Mesendoderm (in vitro differentiated cells): ENCODE results near the gene EFCAB11.
A peak's percentile ranks its signal among the peaks of the same experiment; 100 is the strongest.

Source experiments
- DNase-seq: peaks from one replicate; pipeline ENCODE4 v3.0.0; 2013
- H2AK5ac ChIP-seq: 2 replicates; pipeline ENCODE4 v1.6.1; 2013; ENCODE audit warnings: low read length, inconsistent platforms
- H2BK120ac ChIP-seq: 2 replicates; pipeline ENCODE4 v1.6.1; 2013; ENCODE audit warnings: low read depth, mild to moderate bottlenecking, low read length, moderate library complexity, mixed read lengths
- H2BK15ac ChIP-seq: replicated peaks from 2 replicates; pipeline ENCODE4 v1.6.1; 2013; ENCODE audit warnings: low read depth, mild to moderate bottlenecking, moderate library complexity
- H2BK5ac ChIP-seq: 2 replicates; pipeline ENCODE4 v1.6.1; 2013; ENCODE audit warnings: low read length, inconsistent platforms
- H3K18ac ChIP-seq: 2 replicates; pipeline ENCODE4 v1.6.1; 2013; ENCODE audit warnings: mild to moderate bottlenecking, low read length, mixed read lengths
- H3K23ac ChIP-seq: one replicate; pipeline ENCODE4 v1.6.1; 2013; ENCODE audit warnings: low read length
- H3K27ac ChIP-seq: 2 replicates; pipeline ENCODE4 v1.5.1; 2013; ENCODE audit warnings: low read depth, mild to moderate bottlenecking, inconsistent platforms, low read length, moderate library complexity
- H3K27me3 ChIP-seq: 2 replicates; pipeline ENCODE4 v1.6.1; 2013; ENCODE audit warnings: low read length, control low read depth, mild to moderate bottlenecking, inconsistent platforms; ENCODE audit not compliant: insufficient read depth, poor library complexity
- H3K36me3 ChIP-seq: 2 replicates; pipeline ENCODE4 v1.6.1; 2013; ENCODE audit warnings: low read length, inconsistent platforms; ENCODE audit not compliant: control insufficient read depth, insufficient read depth
- H3K4ac ChIP-seq: one replicate; pipeline ENCODE4 v1.6.1; 2013; ENCODE audit warnings: low read depth, mild to moderate bottlenecking, low read length, moderate library complexity
- H3K4me1 ChIP-seq: 2 replicates; pipeline ENCODE4 v1.6.1; 2013; ENCODE audit warnings: low read depth, low read length, inconsistent platforms; ENCODE audit not compliant: control insufficient read depth
- H3K4me2 ChIP-seq: 2 replicates; pipeline ENCODE4 v1.6.1; 2013; ENCODE audit warnings: low read length
- H3K4me3 ChIP-seq: 2 replicates; pipeline ENCODE4 v1.5.1; 2013; ENCODE audit warnings: mild to moderate bottlenecking, low read length
- H3K56ac ChIP-seq: one replicate; pipeline ENCODE4 v1.6.1; 2013; ENCODE audit warnings: low read length
- H3K79me1 ChIP-seq: 2 replicates; pipeline ENCODE4 v1.6.1; 2013; ENCODE audit warnings: low read length, inconsistent platforms
- H3K79me2 ChIP-seq: 2 replicates; pipeline ENCODE4 v1.6.1; 2013; ENCODE audit warnings: mild to moderate bottlenecking, low read length; ENCODE audit not compliant: control insufficient read depth, insufficient read depth
- H3K9ac ChIP-seq: 2 replicates; pipeline ENCODE4 v1.6.1; 2013; ENCODE audit warnings: low read length, inconsistent platforms
- H4K5ac ChIP-seq: one replicate; pipeline ENCODE4 v1.6.1; 2013; ENCODE audit warnings: low read length
- H4K8ac ChIP-seq: one replicate; pipeline ENCODE4 v1.6.1; 2013; ENCODE audit warnings: low read depth, mild to moderate bottlenecking, control low read depth, low read length, moderate library complexity
- WGBS: extraction: QIAGEN DNeasy Blood & Tissue Kit; methylation state at CpG from one replicate; pipeline ENCODE4 v1.1.7; 2013; ENCODE audit warnings: low lambda C conversion rate, missing lambda C conversion rate; ENCODE audit not compliant: insufficient coverage; ENCODE audit errors: extremely low coverage; 5-methylcytosine and 5-hydroxymethylcytosine counted together

The EFCAB11 gene

DNA sequence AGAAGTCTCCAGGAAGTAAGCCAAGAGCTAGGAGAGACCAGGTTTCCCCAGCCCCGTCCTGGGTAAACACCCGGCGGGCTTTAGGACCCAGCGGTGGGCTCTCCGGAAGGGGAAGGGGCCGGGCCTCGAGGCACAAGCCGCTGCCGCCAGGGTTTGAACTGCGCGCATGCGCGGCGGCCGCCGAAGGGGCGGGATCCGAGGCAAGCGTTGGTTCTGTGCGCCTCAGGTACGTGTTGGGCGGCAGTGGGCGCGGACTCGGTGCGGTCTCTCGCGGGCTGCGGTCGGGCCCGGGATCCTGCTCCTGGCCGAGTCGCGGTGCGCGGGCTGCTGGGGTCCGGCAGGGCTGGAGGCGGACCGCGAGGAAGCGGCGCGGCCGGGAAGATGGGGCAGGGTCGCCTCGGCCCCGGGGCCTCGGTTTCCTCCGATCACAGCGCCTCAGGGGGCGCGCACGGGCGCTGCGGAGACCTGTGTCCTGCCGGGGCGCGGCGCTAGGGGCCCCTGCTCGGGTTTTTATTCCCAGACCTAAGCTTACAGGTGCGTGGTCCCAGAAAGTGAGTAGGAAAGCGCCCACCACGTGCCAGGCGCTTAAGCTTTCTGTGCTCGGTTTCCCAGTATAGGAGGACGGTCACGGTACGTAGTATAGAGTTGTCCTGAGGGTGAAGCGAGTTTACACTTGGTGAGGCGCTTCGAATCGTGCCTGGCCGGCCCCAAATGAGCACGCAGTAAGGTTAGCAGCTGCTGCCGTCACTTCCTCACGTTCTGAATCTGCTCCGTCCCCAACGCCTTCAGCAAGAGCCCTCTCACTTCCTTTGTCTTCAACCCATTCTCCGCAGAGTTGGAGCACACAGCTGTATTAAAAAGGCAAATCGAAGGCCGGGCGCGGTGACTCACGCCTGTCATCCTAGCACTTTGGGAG is 1.5 kb upstream of the EFCAB11 start, which contains the start of gene TDP1:
TDP1 (plus strand) TSS at position 183 of the 916 bp plus-strand sequence. CDS start 7,188 bp downstream, outside the sequence.
- H3K56ac ChIP-seq = peak within 1 kb of the TSS; percentile 87
- H3K4me2 ChIP-seq = peak within 1 kb of the TSS; percentile 85
- peak within 1 kb of the TSS; percentile 80 for H3K27ac ChIP-seq
- H3K4me1 ChIP-seq = no peaks in the 10 kb centered on the region
- no peak within 1 kb of the TSS for H2BK15ac ChIP-seq
- peak within 1 kb of the TSS; percentile 57 for H3K18ac ChIP-seq
- peak within 1 kb of the TSS; percentile 84 for H3K9ac ChIP-seq
- peak; percentile 99 for DNase-seq
- H3K4me3 ChIP-seq = peak within 1 kb of the TSS; percentile 92
- no peak within 1 kb of the TSS for H2AK5ac ChIP-seq
- WGBS = no CpG with 5 or more reads among the region's 84 CpGs
- H4K8ac ChIP-seq = peak within 1 kb of the TSS; percentile 30
- H3K4ac ChIP-seq = peak within 1 kb of the TSS; percentile 17
- peak within 1 kb of the TSS; percentile 30 for H3K23ac ChIP-seq
- H3K79me2 ChIP-seq = peaks cover 12% of the 10 kb centered on the region
- no peak within 1 kb of the TSS for H2BK120ac ChIP-seq
- no peaks in the 10 kb centered on the region for H3K27me3 ChIP-seq
- no peak within 1 kb of the TSS for H2BK5ac ChIP-seq
- H4K5ac ChIP-seq = no peak within 1 kb of the TSS
- H3K36me3 ChIP-seq = no peaks in the 10 kb centered on the region
- H3K79me1 ChIP-seq = peaks cover 9% of the 10 kb centered on the region

DNA sequence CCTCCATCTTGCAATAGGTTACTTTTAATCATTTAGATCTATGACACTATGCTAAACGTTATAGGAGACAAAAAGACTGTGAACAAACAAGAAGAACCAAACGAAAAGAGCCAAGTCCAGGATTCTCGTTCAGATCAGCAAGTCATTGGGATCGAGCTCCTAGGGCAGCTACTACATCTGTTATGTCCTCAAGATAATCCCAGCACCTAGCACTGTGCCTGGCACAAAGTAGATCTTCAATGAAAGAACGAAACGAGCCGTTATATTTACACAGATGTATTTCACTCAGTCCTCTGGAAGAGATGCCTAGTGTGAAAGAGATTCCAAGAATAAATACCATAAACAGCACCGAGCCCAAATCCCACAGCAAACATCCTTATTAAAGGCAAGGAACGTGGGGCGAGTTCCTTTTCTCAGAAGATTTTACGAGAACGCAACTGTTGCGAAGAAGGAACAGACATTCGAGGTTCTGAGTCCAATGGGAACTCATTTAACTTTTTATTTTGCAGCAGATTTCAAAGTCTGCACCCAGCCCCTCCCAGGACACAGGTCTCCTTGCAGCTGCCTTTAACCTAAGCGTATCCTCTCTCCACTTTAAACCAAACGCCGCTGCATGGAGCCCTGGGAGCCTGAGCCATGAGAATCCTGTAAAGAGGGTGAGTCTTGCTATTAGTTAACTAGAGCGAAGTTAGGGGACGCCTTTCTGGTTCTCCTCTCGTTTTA is 653 bp upstream of the EFCAB11 start:
- Histone ChIP-seq H3K18ac (peak overlapping the region; percentile 1), H3K4me2 (peak overlapping the region; percentile 85), H3K79me1 (peaks cover 9% of the 10 kb centered on the region), H3K79me2 (peaks cover 12% of the 10 kb centered on the region), H2BK15ac (no peak overlapping the region), H4K5ac (no peak overlapping the region), H2AK5ac (no peak overlapping the region), H3K9ac (peak overlapping the region; percentile 84), H2BK5ac (no peak overlapping the region), H3K23ac (no peak overlapping the region), H2BK120ac (no peak overlapping the region), H3K27me3 (no peaks in the 10 kb centered on the region), H3K27ac (no peak overlapping the region), H3K36me3 (no peaks in the 10 kb centered on the region), H4K8ac (peak overlapping the region; percentile 30), H3K4ac (peak overlapping the region; percentile 10), H3K56ac (peak overlapping the region; percentile 86), H3K4me3 (peak overlapping the region; percentile 50), H3K4me1 (no peaks in the 10 kb centered on the region)
- WGBS = no CpG with 5 or more reads among the region's 20 CpGs
- no peak for DNase-seq

DNA sequence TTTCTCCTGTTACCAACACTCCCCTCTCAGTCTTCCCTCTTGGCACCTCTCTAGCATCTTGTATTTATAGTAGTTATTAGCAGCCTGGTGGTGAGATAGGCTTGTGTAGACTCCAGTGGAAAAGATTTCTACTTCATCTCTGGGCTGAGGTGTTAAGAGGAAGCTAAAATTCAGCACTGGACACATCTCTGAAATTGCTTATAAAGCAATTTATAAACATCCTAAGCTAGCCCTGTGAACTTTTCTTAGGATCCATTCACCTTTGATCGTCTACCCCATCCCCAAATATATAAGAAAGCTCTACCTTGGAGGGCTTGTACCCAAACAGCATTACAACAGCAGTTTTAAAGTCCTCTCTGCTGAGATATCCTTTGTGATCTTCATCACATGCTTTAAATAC is 928 bp downstream of the EFCAB11 start:
- H3K79me1 ChIP-seq = peaks cover 9% of the 10 kb centered on the region
- no peak for DNase-seq
- no peak overlapping the region for H3K27ac ChIP-seq
- no peak overlapping the region for H4K5ac ChIP-seq
- H3K9ac ChIP-seq = peak overlapping the region; percentile 57
- peaks cover 12% of the 10 kb centered on the region for H3K79me2 ChIP-seq
- H3K4me3 ChIP-seq = no peak overlapping the region
- WGBS = no CpG with 5 or more reads among the region's 1 CpG
- no peak overlapping the region for H3K4ac ChIP-seq
- H3K27me3 ChIP-seq = no peaks in the 10 kb centered on the region
- no peaks in the 10 kb centered on the region for H3K36me3 ChIP-seq
- H2AK5ac ChIP-seq = no peak overlapping the region
- no peak overlapping the region for H2BK5ac ChIP-seq
- H2BK15ac ChIP-seq = no peak overlapping the region
- H3K4me2 ChIP-seq = no peak overlapping the region
- peak overlapping the region; percentile 44 for H3K56ac ChIP-seq
- no peak overlapping the region for H4K8ac ChIP-seq
- no peak overlapping the region for H2BK120ac ChIP-seq
- no peak overlapping the region for H3K23ac ChIP-seq
- no peak overlapping the region for H3K18ac ChIP-seq
- no peaks in the 10 kb centered on the region for H3K4me1 ChIP-seq

DNA sequence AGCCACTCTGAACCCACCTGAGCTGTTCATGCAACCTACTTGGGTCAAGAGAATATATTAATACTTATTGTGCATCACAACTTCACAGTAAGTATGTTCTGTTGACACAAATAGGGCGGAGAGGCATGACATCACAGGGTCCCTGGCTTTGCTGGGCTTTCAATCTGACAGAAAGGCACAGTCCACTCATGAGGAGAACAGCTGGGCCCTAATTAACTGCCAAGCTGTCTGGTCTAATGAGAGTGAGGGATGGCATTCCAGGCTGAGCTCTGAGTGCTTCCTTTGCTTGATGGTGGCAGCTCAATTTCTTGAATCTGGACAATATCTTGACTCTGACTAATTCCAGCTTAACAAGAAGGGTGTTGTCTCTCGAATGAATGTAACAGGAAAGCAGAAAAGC is 2.0 kb downstream of the EFCAB11 start:
- Histone ChIP-seq H2BK5ac (no peak overlapping the region), H4K5ac (no peak overlapping the region), H2AK5ac (no peak overlapping the region), H3K4me2 (no peak overlapping the region), H3K9ac (no peak overlapping the region), H3K79me1 (peaks cover 4% of the 10 kb centered on the region), H3K4ac (no peak overlapping the region), H3K56ac (no peak overlapping the region), H3K27ac (no peak overlapping the region), H3K27me3 (no peaks in the 10 kb centered on the region), H2BK15ac (no peak overlapping the region), H2BK120ac (no peak overlapping the region), H4K8ac (no peak overlapping the region), H3K4me1 (no peaks in the 10 kb centered on the region), H3K36me3 (no peaks in the 10 kb centered on the region), H3K79me2 (peaks cover 10% of the 10 kb centered on the region), H3K18ac (no peak overlapping the region), H3K4me3 (no peak overlapping the region), H3K23ac (no peak overlapping the region)
- no CpG with 5 or more reads among the region's 2 CpGs for WGBS
- no peak for DNase-seq

DNA sequence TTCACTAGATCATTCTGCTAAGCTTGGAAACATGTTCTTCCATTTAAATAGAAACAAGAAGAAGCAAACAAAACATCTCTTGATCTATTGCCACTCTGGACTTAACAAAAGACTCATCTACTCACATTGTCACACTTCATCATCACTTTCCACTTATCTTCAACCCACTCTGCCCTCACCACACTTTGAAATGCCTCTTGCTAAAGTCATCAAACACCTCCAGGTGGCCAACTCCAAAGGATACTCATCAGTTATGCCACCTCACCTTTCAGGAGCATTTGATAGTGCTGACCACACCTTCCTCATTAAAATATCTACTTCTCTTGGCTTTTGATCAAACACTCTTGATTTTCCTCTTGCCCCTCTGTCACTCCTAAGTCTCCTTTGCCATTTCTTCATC is 7.2 kb downstream of the EFCAB11 start:
- Histone ChIP-seq H3K18ac (no peak overlapping the region), H3K79me1 (no peaks in the 10 kb centered on the region), H3K4me2 (no peak overlapping the region), H3K4me1 (no peaks in the 10 kb centered on the region), H2BK120ac (no peak overlapping the region), H2BK15ac (no peak overlapping the region), H3K4ac (no peak overlapping the region), H3K79me2 (no peaks in the 10 kb centered on the region), H4K5ac (no peak overlapping the region), H3K27me3 (no peaks in the 10 kb centered on the region), H2AK5ac (no peak overlapping the region), H3K27ac (no peak overlapping the region), H3K36me3 (no peaks in the 10 kb centered on the region), H2BK5ac (no peak overlapping the region), H3K23ac (no peak overlapping the region), H3K9ac (no peak overlapping the region), H3K56ac (no peak overlapping the region), H3K4me3 (no peak overlapping the region), H4K8ac (peak overlapping the region; percentile 14)
- DNase-seq = peak; percentile 36
